HG02870 (cell line): ENCODE data around the gene CLEC4F.
"Not testable (repeated sequence)": the region's sequence is repeated elsewhere in the genome, so short reads cannot be mapped to it uniquely, and the experiment has no call there.

ENCODE experiments used
- ATAC-seq: cut with Tn5 transposase; IDR thresholded peaks from one replicate; pipeline ENCODE4 v1.9.1; 2021; ENCODE audit warnings: mild to moderate bottlenecking, moderate library complexity; ENCODE audit not compliant: unreplicated experiment

Gene CLEC4F

GRCh38 chr2:70826696-70827350 lies 6.4 kb upstream of the CLEC4F start:
- ATAC-seq, result no peak

GRCh38 chr2:70823249-70823648 lies 2.9 kb upstream of the CLEC4F start:
- ATAC-seq, result no peak

- no peak for ATAC-seq
Measured at GRCh38 chr2:70822843-70823242, 2.4 kb upstream of the CLEC4F start.

- no peak for ATAC-seq
Measured at GRCh38 chr2:70817284-70817954, 3.0 kb downstream of the CLEC4F start.

- no peak for ATAC-seq
Measured at GRCh38 chr2:70816726-70817125, 3.7 kb downstream of the CLEC4F start.

GRCh38 chr2:70808983-70809958 lies 11.1 kb downstream of the CLEC4F start:
- no peak for ATAC-seq

GRCh38 chr2:70807828-70808118 lies 12.6 kb downstream of the CLEC4F start:
- no peak for ATAC-seq

- ATAC-seq, result no peak
Measured at GRCh38 chr2:70807102-70807827, 13.1 kb downstream of the CLEC4F start.

GRCh38 chr2:70806620-70807019 lies 13.8 kb downstream of the CLEC4F start:
- ATAC-seq, result no peak

GRCh38 chr2:70806013-70806412 lies 14.4 kb downstream of the CLEC4F start:
- no peak for ATAC-seq

- ATAC-seq, result no peak
Measured at GRCh38 chr2:70801607-70802263, 18.7 kb downstream of the CLEC4F start.

- ATAC-seq, result no peak
Measured at GRCh38 chr2:70799706-70800105, 20.7 kb downstream of the CLEC4F start.

GRCh38 chr2:70797996-70798395 lies 22.4 kb downstream of the CLEC4F start:
- not testable (repeated sequence) for ATAC-seq

- no peak for ATAC-seq
Measured at GRCh38 chr2:70797506-70797905, 22.9 kb downstream of the CLEC4F start.

- no peak for ATAC-seq
Measured at GRCh38 chr2:70796262-70796661, 24.1 kb downstream of the CLEC4F start.

- no peak for ATAC-seq
Measured at GRCh38 chr2:70795164-70795995, 25.0 kb downstream of the CLEC4F start.

GRCh38 chr2:70793450-70793849 lies 26.9 kb downstream of the CLEC4F start:
- ATAC-seq, result no peak

- no peak for ATAC-seq
Measured at GRCh38 chr2:70790136-70790828, 30.1 kb downstream of the CLEC4F start, which contains the start of gene FIGLA. Gene FIGLA, minus strand, starts transcription at chr2:70790643. Its CDS starts 5 bp downstream, at chr2:70790638.
